HepG2 (cell line): Measurements from ENCODE around the gene USP19. TPM values are rescaled to one million over a fixed set of nuclear protein-coding genes. Genes with fewer than 3 reads are reported as not detected.

Experiments
- CBX2 ChIP-seq, 2 experiments: fragments of 200-600 bp in 1 of 2; sonication (generic); formaldehyde crosslinking in 1 of 2; IDR thresholded peaks; 2 replicates each; pipeline versions ENCODE4 v1.7.0 to v1.8.1; 2018 to 2022; ENCODE audit warnings: low read depth in 2 of 2, low read length in 1 of 2, mild to moderate bottlenecking in 1 of 2, missing genetic modification reagents in 1 of 2
- HDAC2 ChIP-seq: sonication (generic); formaldehyde crosslinking; IDR thresholded peaks from 2 replicates; pipeline ENCODE4 v1.4.0; 2020; ENCODE audit warnings: missing genetic modification reagents
- HNRNPL ChIP-seq: fragments of 200-400 bp; formaldehyde crosslinking; IDR thresholded peaks from 2 replicates; pipeline ENCODE4 v1.6.1; 2017; ENCODE audit warnings: mild to moderate bottlenecking, low read depth, low read length
- KDM2A ChIP-seq: sonication (generic); formaldehyde crosslinking; IDR thresholded peaks from 2 replicates; pipeline ENCODE4 v1.4.0; 2020; ENCODE audit warnings: low read depth, missing genetic modification reagents, borderline replicate concordance
- KDM5A ChIP-seq: fragments of 200-600 bp; sonication (generic); IDR thresholded peaks from 2 replicates; pipeline ENCODE4 v1.7.0; 2018; ENCODE audit warnings: antibody characterized with exemption, mild to moderate bottlenecking, low read length, borderline replicate concordance
- NR3C1 ChIP-seq: sonication (generic); formaldehyde crosslinking; IDR thresholded peaks from 2 replicates; pipeline ENCODE4 v1.4.0; 2020; ENCODE audit warnings: missing genetic modification reagents
- ONECUT2 ChIP-seq: sonication (generic); formaldehyde crosslinking; IDR thresholded peaks from 2 replicates; pipeline ENCODE4 v1.4.0; 2020; ENCODE audit warnings: missing genetic modification reagents
- RFX1 ChIP-seq: fragments of 450-650 bp; IDR thresholded peaks from 2 replicates; pipeline ENCODE4 v1.6.1; 2017
- SOX6 ChIP-seq, 2 experiments: fragments of 450-650 bp in 1 of 2; sonication (generic) in 1 of 2; formaldehyde crosslinking in 1 of 2; IDR thresholded peaks; 2 replicates each; pipeline versions ENCODE4 v1.4.0 to v1.6.1; 2017 to 2020; ENCODE audit warnings: antibody characterized with exemption in 1 of 2, mild to moderate bottlenecking in 1 of 2, missing genetic modification reagents in 1 of 2
- ZFP1 ChIP-seq: IDR thresholded peaks from 2 replicates; pipeline ENCODE4 v1.6.1; 2016
- ZNF121 ChIP-seq: sonication (generic); formaldehyde crosslinking; IDR thresholded peaks from 2 replicates; pipeline ENCODE4 v1.5.0; 2020; ENCODE audit warnings: mild to moderate bottlenecking, missing genetic modification reagents
- polyA plus RNA-seq, 8 experiments: library from polyadenylated mRNA; depleted of rRNA in 3 of 8; stranded (reverse) in 7 of 8; unstranded in 1 of 8; fragments of >200 nt; fragmentation: Illumina TruSeq in 4 of 8; extraction: Trizol in 4 of 8; gene quantifications; 2 replicates each; pipeline versions ENCODE4 v1.2.1 to v1.2.3, GENCODE V29; 2011 to 2016; ENCODE audit warnings: low read depth in 4 of 8, missing spikeins in 1 of 8, mixed read lengths in 1 of 8; ENCODE audit not compliant: insufficient read depth in 1 of 8
- total RNA-seq, 5 experiments: library from RNA; depleted of rRNA; stranded (reverse); fragments of >200 nt; fragmentation: Illumina TruSeq; extraction: Trizol; gene quantifications; 2 replicates each; pipeline ENCODE4 v1.2.3, GENCODE V29; 2016; ENCODE audit warnings: low read depth in 1 of 5
- TF ChIP-seq, protein P1 (sequence below), 2 experiments: IDR thresholded peaks; 2 replicates each; pipeline ENCODE4 v1.6.1; 2011 to 2012; ENCODE audit warnings: low read length in 2 of 2, borderline replicate concordance in 1 of 2, low read depth in 1 of 2, mild to moderate bottlenecking in 1 of 2, moderate library complexity in 1 of 2
- TF ChIP-seq, protein P2 (sequence below): sonication (generic); formaldehyde crosslinking; conservative IDR thresholded peaks from 2 replicates; pipeline ENCODE4 v1.4.0; 2020; ENCODE audit warnings: mild to moderate bottlenecking, missing genetic modification reagents, moderate library complexity
- TF ChIP-seq, protein P3 (sequence below): sonication (generic); formaldehyde crosslinking; IDR thresholded peaks from 2 replicates; pipeline ENCODE4 v1.4.0; 2020; ENCODE audit warnings: mild to moderate bottlenecking, low read depth, missing genetic modification reagents
- TF ChIP-seq, protein P4 (sequence below): fragments of 450-650 bp; IDR thresholded peaks from 2 replicates; pipeline ENCODE4 v1.6.1; 2017
- TF ChIP-seq, protein P5 (sequence below): IDR thresholded peaks from 2 replicates; pipeline ENCODE4 v1.6.1; 2016; ENCODE audit warnings: missing compliant biosample characterization, missing genetic modification reagents, borderline replicate concordance

USP19 gene
- total and polyA plus RNA-seq, 2 of the 13 experiments (the other 11 are each of a cell fraction or from before 2014, with no cell fraction given) = 28.3 to 31.7 TPM

DNA sequence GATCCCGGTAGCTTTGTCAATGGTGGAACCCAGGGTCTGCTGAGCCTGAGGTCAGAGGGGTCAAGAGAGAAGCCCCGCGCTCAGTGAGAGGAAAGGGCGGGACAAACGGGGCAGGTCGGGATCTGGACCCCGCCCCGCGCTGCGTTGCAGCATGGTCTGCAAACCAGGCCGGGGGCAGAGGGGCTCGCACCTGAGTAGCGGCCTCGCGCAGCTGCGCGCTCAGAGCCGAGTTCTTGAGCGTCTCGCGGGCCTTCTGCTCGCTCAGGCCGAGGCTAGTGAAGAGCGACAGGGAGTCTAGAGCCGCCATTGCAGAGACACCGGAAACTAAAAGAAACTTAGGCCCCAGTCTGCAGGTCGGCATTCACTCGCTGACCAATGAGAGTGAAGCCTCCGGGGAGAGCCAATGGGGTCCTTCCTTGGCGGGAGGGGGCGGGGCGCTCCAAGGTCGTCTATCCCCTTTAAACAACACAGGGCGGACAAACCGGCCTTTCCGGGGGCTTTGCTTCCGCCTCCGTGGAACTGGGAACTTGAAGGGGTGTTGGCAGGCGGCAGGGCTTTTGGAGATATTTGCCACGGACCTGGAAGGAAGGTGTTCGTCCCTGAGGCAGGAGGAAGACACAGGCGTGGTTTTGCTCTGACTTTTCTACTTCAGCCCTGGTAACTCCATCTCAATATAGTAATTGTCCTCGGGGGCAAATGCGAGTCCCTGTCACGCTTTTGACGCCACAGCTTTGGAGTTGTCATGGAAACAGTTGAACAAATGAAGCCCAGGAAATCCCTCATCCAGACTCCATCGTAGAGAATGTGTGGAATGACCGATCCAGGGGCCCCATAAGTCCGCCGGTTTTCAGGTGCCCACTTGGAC is 16.0 kb downstream of the USP19 start, which contains the start of gene QARS1 (continued):
- TF ChIP-seq, protein P1, sequence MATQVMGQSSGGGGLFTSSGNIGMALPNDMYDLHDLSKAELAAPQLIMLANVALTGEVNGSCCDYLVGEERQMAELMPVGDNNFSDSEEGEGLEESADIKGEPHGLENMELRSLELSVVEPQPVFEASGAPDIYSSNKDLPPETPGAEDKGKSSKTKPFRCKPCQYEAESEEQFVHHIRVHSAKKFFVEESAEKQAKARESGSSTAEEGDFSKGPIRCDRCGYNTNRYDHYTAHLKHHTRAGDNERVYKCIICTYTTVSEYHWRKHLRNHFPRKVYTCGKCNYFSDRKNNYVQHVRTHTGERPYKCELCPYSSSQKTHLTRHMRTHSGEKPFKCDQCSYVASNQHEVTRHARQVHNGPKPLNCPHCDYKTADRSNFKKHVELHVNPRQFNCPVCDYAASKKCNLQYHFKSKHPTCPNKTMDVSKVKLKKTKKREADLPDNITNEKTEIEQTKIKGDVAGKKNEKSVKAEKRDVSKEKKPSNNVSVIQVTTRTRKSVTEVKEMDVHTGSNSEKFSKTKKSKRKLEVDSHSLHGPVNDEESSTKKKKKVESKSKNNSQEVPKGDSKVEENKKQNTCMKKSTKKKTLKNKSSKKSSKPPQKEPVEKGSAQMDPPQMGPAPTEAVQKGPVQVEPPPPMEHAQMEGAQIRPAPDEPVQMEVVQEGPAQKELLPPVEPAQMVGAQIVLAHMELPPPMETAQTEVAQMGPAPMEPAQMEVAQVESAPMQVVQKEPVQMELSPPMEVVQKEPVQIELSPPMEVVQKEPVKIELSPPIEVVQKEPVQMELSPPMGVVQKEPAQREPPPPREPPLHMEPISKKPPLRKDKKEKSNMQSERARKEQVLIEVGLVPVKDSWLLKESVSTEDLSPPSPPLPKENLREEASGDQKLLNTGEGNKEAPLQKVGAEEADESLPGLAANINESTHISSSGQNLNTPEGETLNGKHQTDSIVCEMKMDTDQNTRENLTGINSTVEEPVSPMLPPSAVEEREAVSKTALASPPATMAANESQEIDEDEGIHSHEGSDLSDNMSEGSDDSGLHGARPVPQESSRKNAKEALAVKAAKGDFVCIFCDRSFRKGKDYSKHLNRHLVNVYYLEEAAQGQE (IDR thresholded peaks at IDR 0.05; ENCODE audit: borderline replicate concordance in 1 of 2, low read depth in 1 of 2, low read length in 2 of 2) = peak in 1 of 2 experiments; percentile 38; a peak in 1 of 4 replicates
- TF ChIP-seq ZNF121 (no peak), RFX1 (peak; percentile 77), CBX2 (IDR thresholded peaks at IDR 0.05; ENCODE audit: low read depth, low read length) (no peak), CBX2 (CRISPR knock-in tag; IDR thresholded peaks at IDR 0.05; ENCODE audit: low read depth) (no peak), NR3C1 (CRISPR knock-in tag) (no peak), KDM2A (CRISPR knock-in tag) (peak; percentile 83), ONECUT2 (CRISPR knock-in tag) (no peak), HDAC2 (CRISPR knock-in tag) (no peak; the same call in 1 of the 2 replicates), HNRNPL (no peak), KDM5A (peak; percentile 90), SOX6 (IDR thresholded peaks at IDR 0.05) (no peak), SOX6 (CRISPR knock-in tag; IDR thresholded peaks at IDR 0.05) (peak; percentile 67), ZFP1 (peak; percentile 26; the same call in 1 of the 2 replicates)
- TF ChIP-seq, protein P2, sequence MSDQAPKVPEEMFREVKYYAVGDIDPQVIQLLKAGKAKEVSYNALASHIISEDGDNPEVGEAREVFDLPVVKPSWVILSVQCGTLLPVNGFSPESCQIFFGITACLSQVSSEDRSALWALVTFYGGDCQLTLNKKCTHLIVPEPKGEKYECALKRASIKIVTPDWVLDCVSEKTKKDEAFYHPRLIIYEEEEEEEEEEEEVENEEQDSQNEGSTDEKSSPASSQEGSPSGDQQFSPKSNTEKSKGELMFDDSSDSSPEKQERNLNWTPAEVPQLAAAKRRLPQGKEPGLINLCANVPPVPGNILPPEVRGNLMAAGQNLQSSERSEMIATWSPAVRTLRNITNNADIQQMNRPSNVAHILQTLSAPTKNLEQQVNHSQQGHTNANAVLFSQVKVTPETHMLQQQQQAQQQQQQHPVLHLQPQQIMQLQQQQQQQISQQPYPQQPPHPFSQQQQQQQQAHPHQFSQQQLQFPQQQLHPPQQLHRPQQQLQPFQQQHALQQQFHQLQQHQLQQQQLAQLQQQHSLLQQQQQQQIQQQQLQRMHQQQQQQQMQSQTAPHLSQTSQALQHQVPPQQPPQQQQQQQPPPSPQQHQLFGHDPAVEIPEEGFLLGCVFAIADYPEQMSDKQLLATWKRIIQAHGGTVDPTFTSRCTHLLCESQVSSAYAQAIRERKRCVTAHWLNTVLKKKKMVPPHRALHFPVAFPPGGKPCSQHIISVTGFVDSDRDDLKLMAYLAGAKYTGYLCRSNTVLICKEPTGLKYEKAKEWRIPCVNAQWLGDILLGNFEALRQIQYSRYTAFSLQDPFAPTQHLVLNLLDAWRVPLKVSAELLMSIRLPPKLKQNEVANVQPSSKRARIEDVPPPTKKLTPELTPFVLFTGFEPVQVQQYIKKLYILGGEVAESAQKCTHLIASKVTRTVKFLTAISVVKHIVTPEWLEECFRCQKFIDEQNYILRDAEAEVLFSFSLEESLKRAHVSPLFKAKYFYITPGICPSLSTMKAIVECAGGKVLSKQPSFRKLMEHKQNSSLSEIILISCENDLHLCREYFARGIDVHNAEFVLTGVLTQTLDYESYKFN (CRISPR knock-in tag) = peak; percentile 60; the same call in 1 of the 2 replicates
- TF ChIP-seq, protein P3, sequence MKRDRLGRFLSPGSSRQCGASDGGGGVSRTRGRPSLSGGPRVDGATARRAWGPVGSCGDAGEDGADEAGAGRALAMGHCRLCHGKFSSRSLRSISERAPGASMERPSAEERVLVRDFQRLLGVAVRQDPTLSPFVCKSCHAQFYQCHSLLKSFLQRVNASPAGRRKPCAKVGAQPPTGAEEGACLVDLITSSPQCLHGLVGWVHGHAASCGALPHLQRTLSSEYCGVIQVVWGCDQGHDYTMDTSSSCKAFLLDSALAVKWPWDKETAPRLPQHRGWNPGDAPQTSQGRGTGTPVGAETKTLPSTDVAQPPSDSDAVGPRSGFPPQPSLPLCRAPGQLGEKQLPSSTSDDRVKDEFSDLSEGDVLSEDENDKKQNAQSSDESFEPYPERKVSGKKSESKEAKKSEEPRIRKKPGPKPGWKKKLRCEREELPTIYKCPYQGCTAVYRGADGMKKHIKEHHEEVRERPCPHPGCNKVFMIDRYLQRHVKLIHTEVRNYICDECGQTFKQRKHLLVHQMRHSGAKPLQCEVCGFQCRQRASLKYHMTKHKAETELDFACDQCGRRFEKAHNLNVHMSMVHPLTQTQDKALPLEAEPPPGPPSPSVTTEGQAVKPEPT (CRISPR knock-in tag) = peak; percentile 96
- TF ChIP-seq, protein P4, sequence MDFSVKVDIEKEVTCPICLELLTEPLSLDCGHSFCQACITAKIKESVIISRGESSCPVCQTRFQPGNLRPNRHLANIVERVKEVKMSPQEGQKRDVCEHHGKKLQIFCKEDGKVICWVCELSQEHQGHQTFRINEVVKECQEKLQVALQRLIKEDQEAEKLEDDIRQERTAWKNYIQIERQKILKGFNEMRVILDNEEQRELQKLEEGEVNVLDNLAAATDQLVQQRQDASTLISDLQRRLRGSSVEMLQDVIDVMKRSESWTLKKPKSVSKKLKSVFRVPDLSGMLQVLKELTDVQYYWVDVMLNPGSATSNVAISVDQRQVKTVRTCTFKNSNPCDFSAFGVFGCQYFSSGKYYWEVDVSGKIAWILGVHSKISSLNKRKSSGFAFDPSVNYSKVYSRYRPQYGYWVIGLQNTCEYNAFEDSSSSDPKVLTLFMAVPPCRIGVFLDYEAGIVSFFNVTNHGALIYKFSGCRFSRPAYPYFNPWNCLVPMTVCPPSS = no peak
- TF ChIP-seq, protein P5, sequence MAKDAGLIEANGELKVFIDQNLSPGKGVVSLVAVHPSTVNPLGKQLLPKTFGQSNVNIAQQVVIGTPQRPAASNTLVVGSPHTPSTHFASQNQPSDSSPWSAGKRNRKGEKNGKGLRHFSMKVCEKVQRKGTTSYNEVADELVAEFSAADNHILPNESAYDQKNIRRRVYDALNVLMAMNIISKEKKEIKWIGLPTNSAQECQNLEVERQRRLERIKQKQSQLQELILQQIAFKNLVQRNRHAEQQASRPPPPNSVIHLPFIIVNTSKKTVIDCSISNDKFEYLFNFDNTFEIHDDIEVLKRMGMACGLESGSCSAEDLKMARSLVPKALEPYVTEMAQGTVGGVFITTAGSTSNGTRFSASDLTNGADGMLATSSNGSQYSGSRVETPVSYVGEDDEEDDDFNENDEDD (CRISPR knock-in tag) = peak; percentile 74; the same call in 1 of the 2 replicates
